ENCODE data around the gene PRR23E. TPM values are rescaled to one million over a fixed set of nuclear protein-coding genes. Genes with fewer than 3 reads are reported as not detected.

Gene PRR23E
- total RNA-seq, 1 experiment from 2014 or later: not detected

- intact Hi-C loops (cut with micrococcal nuclease): no loop called here
- Mint-ChIP-seq H3K27me3 (ENCODE audit: insufficient read depth, unreplicated experiment) (no peaks in the 10 kb centered on the region), H3K27ac (ENCODE audit: low read depth, unreplicated experiment) (no peak overlapping the region), H3K4me1 (ENCODE audit: insufficient read depth, unreplicated experiment) (no peaks in the 10 kb centered on the region), H3K4me3 (ENCODE audit: unreplicated experiment) (no peak overlapping the region), H3K36me3 (ENCODE audit: insufficient read depth, unreplicated experiment) (no peaks in the 10 kb centered on the region), H3K9me3 (ENCODE audit: unreplicated experiment) (no peaks in the 10 kb centered on the region)
- CTCF ChIA-PET: interaction anchor here (0.7 kb wide), 1 partner anchor 13 kb away, joined by 3 read pairs; no protein-coding TSS in a partner anchor
- DNase-seq (ENCODE audit: unreplicated experiment): no peak
- POLR2A ChIA-PET: no interaction called here
- TF ChIP-seq CTCF (IDR thresholded peaks at IDR 0.05; ENCODE audit: unreplicated experiment): no peak
- BruUV-seq (replicated peaks): no TSS peak
Observed at GRCh38 chr3:127157171-127157828, 35.6 kb upstream of the PRR23E start.

- Mint-ChIP-seq H3K4me1 (ENCODE audit: insufficient read depth, unreplicated experiment) (no peaks in the 10 kb centered on the region), H3K27me3 (ENCODE audit: insufficient read depth, unreplicated experiment) (no peaks in the 10 kb centered on the region), H3K36me3 (ENCODE audit: insufficient read depth, unreplicated experiment) (no peaks in the 10 kb centered on the region), H3K27ac (ENCODE audit: low read depth, unreplicated experiment) (no peak overlapping the region), H3K4me3 (ENCODE audit: unreplicated experiment) (no peak overlapping the region), H3K9me3 (ENCODE audit: unreplicated experiment) (no peaks in the 10 kb centered on the region)
- DNase-seq (ENCODE audit: unreplicated experiment): no peak
- ChIA-PET CTCF (interaction anchor here (0.9 kb wide), 1 partner anchor 19 kb away, joined by 6 read pairs; no protein-coding TSS in a partner anchor), POLR2A (no interaction called here)
- BruUV-seq (replicated peaks): no TSS peak
- TF ChIP-seq CTCF (IDR thresholded peaks at IDR 0.05; ENCODE audit: unreplicated experiment): no peak
- intact Hi-C loops (cut with micrococcal nuclease): no loop called here
Observed at GRCh38 chr3:127158614-127159229, 34.2 kb upstream of the PRR23E start.

GRCh38 chr3:127159543-127159942 is 33.4 kb upstream of the PRR23E start:
- CTCF ChIA-PET: no interaction called here
- no peak overlapping the region for H3K4me3 Mint-ChIP-seq (ENCODE audit: unreplicated experiment)
- H3K27ac Mint-ChIP-seq (ENCODE audit: low read depth, unreplicated experiment): no peak overlapping the region

More at GRCh38 chr3:127159543-127159942, 33.4 kb upstream of the PRR23E start:
- H3K4me1 Mint-ChIP-seq (ENCODE audit: insufficient read depth, unreplicated experiment): no peaks in the 10 kb centered on the region
- intact Hi-C loops (cut with micrococcal nuclease): no loop called here
- BruUV-seq (replicated peaks): no TSS peak
- H3K36me3 Mint-ChIP-seq (ENCODE audit: insufficient read depth, unreplicated experiment): no peaks in the 10 kb centered on the region
- DNase-seq (ENCODE audit: unreplicated experiment): no peak
- no peaks in the 10 kb centered on the region for H3K9me3 Mint-ChIP-seq (ENCODE audit: unreplicated experiment)
- no peaks in the 10 kb centered on the region for H3K27me3 Mint-ChIP-seq (ENCODE audit: insufficient read depth, unreplicated experiment)
- no peak for TF ChIP-seq CTCF (IDR thresholded peaks at IDR 0.05; ENCODE audit: unreplicated experiment)
- POLR2A ChIA-PET: no interaction called here
